Measurements from ENCODE around the gene KIF1B.

- no peak for TF ChIP-seq CTCF (IDR thresholded peaks at IDR 0.05; ENCODE audit: borderline replicate concordance, extremely low read depth, low read length, poor library complexity, severe bottlenecking)
- TF ChIP-seq EZH2 (IDR thresholded peaks at IDR 0.05; ENCODE audit: borderline replicate concordance, low read depth, low read length, severe bottlenecking), result no peak
Observed at GRCh38 chr1:10192263-10192662, 18.1 kb upstream of the KIF1B start.
